Measurements from ENCODE around the gene ZFYVE28.

DNA sequence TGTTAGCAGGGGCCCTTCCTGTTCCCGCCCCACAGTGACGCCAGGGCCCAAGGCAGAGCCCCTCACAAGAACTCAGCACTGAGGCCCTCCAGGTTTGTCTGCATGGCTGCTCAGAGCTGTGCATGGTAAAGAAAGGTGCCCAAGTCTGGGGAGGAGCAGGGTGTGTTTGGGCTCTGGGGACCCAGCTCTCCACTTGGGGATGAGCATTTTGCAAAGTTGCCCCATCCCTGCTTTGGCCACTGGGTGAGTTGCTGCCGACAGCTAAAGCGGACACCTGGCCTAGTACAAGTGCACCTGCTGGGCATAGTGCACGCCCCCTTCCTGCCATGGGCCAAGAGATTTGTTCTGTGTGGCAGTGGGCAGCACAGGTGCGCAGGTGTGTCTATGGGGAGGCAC, 154.5 kb downstream of the ZFYVE28 start:
- TF ChIP-seq CBX5 (IDR thresholded peaks at IDR 0.05; ENCODE audit: low read depth) (no peak), NFIC (IDR thresholded peaks at IDR 0.05; ENCODE audit: low read depth, low read length) (no peak), CHD2 (IDR thresholded peaks at IDR 0.05; ENCODE audit: borderline replicate concordance, low read depth, low read length) (no peak), PML (IDR thresholded peaks at IDR 0.05; ENCODE audit: low read length) (no peak), BCL11A (IDR thresholded peaks at IDR 0.05; ENCODE audit: low read depth, low read length) (no peak), CHD4 (IDR thresholded peaks at IDR 0.05) (no peak)
- TF ChIP-seq, protein P1, sequence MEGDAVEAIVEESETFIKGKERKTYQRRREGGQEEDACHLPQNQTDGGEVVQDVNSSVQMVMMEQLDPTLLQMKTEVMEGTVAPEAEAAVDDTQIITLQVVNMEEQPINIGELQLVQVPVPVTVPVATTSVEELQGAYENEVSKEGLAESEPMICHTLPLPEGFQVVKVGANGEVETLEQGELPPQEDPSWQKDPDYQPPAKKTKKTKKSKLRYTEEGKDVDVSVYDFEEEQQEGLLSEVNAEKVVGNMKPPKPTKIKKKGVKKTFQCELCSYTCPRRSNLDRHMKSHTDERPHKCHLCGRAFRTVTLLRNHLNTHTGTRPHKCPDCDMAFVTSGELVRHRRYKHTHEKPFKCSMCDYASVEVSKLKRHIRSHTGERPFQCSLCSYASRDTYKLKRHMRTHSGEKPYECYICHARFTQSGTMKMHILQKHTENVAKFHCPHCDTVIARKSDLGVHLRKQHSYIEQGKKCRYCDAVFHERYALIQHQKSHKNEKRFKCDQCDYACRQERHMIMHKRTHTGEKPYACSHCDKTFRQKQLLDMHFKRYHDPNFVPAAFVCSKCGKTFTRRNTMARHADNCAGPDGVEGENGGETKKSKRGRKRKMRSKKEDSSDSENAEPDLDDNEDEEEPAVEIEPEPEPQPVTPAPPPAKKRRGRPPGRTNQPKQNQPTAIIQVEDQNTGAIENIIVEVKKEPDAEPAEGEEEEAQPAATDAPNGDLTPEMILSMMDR (IDR thresholded peaks at IDR 0.05 in 2 of 3, conservative IDR thresholded peaks at IDR 0.05 in 1 of 3; ENCODE audit: control insufficient read depth in 2 of 3, extremely low read depth in 1 of 3, insufficient read depth in 1 of 3, low read depth in 3 of 3, low read length in 3 of 3): no peak
- TF ChIP-seq, protein P2, sequence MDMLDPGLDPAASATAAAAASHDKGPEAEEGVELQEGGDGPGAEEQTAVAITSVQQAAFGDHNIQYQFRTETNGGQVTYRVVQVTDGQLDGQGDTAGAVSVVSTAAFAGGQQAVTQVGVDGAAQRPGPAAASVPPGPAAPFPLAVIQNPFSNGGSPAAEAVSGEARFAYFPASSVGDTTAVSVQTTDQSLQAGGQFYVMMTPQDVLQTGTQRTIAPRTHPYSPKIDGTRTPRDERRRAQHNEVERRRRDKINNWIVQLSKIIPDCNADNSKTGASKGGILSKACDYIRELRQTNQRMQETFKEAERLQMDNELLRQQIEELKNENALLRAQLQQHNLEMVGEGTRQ (IDR thresholded peaks at IDR 0.05; ENCODE audit: borderline replicate concordance, low read depth, low read length): no peak
- TF ChIP-seq, protein P3, sequence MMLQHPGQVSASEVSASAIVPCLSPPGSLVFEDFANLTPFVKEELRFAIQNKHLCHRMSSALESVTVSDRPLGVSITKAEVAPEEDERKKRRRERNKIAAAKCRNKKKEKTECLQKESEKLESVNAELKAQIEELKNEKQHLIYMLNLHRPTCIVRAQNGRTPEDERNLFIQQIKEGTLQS (IDR thresholded peaks at IDR 0.05; ENCODE audit: borderline replicate concordance, extremely low read depth, low read depth, low read length): no peak

Measured in GM12878 (cell line).